ENCODE data around the gene SMAD6. TPM values are rescaled to one million over a fixed set of nuclear protein-coding genes. Genes with fewer than 3 reads are reported as not detected.
A peak's percentile ranks its signal among the peaks of the same experiment; 100 is the strongest.

SMAD6 gene
- total and polyA plus RNA-seq, 2 experiments from 2014 or later, result 1.6 to 15.7 TPM

DNA sequence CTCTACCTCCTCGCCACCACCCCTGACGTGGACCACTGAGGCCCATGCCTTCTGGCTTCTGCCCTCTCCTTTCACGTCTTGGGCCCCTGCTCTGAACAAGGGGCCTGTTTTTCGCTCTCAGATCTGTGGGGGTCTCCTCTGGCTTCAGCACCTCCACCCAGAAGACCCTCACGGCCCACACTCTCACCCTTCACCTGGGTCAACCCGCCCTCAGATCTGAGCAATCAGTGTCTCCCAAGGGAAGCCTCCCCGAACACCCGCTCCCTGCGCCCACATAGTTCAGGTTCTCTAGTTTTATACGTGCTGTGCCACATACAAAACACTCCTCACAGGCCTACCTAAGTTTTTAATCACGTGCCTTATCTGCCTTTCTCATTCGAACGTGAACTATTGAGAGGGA, 48.2 kb upstream of the SMAD6 start:
- no peaks in the 10 kb centered on the region for H3K79me2 ChIP-seq (replicated peaks; ENCODE audit: insufficient read depth)
- no peaks in the 10 kb centered on the region for H3K36me3 ChIP-seq (ENCODE audit: insufficient read depth)
- no peak overlapping the region for H3K4me3 ChIP-seq
- Mint-ChIP-seq H3K27me3 (ENCODE audit: insufficient read depth, low read depth, poor library complexity) (peaks cover 31% of the 10 kb centered on the region), H3K4me3 (peak overlapping the region; percentile 20; the same call in 1 of the 3 replicates), H3K27ac (no peak overlapping the region; the same call in 1 of the 2 replicates), H3K4me1 (peaks cover 51% of the 10 kb centered on the region), H3K36me3 (ENCODE audit: low read depth) (no peaks in the 10 kb centered on the region), H3K9me3 (no peaks in the 10 kb centered on the region)
- no peak for DNase-seq (ENCODE audit: low spot score)
- H3K27me3 ChIP-seq (ENCODE audit: insufficient read depth), result no peaks in the 10 kb centered on the region
- H3K9me2 ChIP-seq (ENCODE audit: insufficient read depth), result no peaks in the 10 kb centered on the region
- peaks cover 47% of the 10 kb centered on the region for H3K4me1 ChIP-seq (ENCODE audit: insufficient read depth)
- H3F3A ChIP-seq (replicated peaks; ENCODE audit: low read depth), result peaks cover 7% of the 10 kb centered on the region; the same call in 1 of the 2 replicates
- H3K4me2 ChIP-seq, result no peak overlapping the region
- peak overlapping the region; percentile 83 for H2AFZ ChIP-seq
- no peak for TF ChIP-seq ZNF331 (CRISPR knock-in tag; IDR thresholded peaks at IDR 0.05; ENCODE audit: low read depth)
- TF ChIP-seq CREB1 (CRISPR knock-in tag; IDR thresholded peaks at IDR 0.05; ENCODE audit: low read depth), result no peak
- TF ChIP-seq, protein P1, sequence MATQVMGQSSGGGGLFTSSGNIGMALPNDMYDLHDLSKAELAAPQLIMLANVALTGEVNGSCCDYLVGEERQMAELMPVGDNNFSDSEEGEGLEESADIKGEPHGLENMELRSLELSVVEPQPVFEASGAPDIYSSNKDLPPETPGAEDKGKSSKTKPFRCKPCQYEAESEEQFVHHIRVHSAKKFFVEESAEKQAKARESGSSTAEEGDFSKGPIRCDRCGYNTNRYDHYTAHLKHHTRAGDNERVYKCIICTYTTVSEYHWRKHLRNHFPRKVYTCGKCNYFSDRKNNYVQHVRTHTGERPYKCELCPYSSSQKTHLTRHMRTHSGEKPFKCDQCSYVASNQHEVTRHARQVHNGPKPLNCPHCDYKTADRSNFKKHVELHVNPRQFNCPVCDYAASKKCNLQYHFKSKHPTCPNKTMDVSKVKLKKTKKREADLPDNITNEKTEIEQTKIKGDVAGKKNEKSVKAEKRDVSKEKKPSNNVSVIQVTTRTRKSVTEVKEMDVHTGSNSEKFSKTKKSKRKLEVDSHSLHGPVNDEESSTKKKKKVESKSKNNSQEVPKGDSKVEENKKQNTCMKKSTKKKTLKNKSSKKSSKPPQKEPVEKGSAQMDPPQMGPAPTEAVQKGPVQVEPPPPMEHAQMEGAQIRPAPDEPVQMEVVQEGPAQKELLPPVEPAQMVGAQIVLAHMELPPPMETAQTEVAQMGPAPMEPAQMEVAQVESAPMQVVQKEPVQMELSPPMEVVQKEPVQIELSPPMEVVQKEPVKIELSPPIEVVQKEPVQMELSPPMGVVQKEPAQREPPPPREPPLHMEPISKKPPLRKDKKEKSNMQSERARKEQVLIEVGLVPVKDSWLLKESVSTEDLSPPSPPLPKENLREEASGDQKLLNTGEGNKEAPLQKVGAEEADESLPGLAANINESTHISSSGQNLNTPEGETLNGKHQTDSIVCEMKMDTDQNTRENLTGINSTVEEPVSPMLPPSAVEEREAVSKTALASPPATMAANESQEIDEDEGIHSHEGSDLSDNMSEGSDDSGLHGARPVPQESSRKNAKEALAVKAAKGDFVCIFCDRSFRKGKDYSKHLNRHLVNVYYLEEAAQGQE (IDR thresholded peaks at IDR 0.05; ENCODE audit: unreplicated experiment), result no peak
- no peak for TF ChIP-seq ZNF114 (CRISPR knock-in tag; IDR thresholded peaks at IDR 0.05)
- no peak for TF ChIP-seq JUNB (IDR thresholded peaks at IDR 0.05; ENCODE audit: unreplicated experiment)
- TF ChIP-seq EZH2phosphoT487 (IDR thresholded peaks at IDR 0.05; ENCODE audit: unreplicated experiment), result no peak
- TF ChIP-seq, protein P2, sequence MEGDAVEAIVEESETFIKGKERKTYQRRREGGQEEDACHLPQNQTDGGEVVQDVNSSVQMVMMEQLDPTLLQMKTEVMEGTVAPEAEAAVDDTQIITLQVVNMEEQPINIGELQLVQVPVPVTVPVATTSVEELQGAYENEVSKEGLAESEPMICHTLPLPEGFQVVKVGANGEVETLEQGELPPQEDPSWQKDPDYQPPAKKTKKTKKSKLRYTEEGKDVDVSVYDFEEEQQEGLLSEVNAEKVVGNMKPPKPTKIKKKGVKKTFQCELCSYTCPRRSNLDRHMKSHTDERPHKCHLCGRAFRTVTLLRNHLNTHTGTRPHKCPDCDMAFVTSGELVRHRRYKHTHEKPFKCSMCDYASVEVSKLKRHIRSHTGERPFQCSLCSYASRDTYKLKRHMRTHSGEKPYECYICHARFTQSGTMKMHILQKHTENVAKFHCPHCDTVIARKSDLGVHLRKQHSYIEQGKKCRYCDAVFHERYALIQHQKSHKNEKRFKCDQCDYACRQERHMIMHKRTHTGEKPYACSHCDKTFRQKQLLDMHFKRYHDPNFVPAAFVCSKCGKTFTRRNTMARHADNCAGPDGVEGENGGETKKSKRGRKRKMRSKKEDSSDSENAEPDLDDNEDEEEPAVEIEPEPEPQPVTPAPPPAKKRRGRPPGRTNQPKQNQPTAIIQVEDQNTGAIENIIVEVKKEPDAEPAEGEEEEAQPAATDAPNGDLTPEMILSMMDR (conservative IDR thresholded peaks at IDR 0.05; ENCODE audit: low read depth in 2 of 2), result no peak
- TF ChIP-seq POLR2AphosphoS5 (IDR thresholded peaks at IDR 0.05; ENCODE audit: low read depth), result no peak
- TF ChIP-seq STAT1 (IDR thresholded peaks at IDR 0.05; ENCODE audit: unreplicated experiment), result no peak
- TF ChIP-seq, protein P3, sequence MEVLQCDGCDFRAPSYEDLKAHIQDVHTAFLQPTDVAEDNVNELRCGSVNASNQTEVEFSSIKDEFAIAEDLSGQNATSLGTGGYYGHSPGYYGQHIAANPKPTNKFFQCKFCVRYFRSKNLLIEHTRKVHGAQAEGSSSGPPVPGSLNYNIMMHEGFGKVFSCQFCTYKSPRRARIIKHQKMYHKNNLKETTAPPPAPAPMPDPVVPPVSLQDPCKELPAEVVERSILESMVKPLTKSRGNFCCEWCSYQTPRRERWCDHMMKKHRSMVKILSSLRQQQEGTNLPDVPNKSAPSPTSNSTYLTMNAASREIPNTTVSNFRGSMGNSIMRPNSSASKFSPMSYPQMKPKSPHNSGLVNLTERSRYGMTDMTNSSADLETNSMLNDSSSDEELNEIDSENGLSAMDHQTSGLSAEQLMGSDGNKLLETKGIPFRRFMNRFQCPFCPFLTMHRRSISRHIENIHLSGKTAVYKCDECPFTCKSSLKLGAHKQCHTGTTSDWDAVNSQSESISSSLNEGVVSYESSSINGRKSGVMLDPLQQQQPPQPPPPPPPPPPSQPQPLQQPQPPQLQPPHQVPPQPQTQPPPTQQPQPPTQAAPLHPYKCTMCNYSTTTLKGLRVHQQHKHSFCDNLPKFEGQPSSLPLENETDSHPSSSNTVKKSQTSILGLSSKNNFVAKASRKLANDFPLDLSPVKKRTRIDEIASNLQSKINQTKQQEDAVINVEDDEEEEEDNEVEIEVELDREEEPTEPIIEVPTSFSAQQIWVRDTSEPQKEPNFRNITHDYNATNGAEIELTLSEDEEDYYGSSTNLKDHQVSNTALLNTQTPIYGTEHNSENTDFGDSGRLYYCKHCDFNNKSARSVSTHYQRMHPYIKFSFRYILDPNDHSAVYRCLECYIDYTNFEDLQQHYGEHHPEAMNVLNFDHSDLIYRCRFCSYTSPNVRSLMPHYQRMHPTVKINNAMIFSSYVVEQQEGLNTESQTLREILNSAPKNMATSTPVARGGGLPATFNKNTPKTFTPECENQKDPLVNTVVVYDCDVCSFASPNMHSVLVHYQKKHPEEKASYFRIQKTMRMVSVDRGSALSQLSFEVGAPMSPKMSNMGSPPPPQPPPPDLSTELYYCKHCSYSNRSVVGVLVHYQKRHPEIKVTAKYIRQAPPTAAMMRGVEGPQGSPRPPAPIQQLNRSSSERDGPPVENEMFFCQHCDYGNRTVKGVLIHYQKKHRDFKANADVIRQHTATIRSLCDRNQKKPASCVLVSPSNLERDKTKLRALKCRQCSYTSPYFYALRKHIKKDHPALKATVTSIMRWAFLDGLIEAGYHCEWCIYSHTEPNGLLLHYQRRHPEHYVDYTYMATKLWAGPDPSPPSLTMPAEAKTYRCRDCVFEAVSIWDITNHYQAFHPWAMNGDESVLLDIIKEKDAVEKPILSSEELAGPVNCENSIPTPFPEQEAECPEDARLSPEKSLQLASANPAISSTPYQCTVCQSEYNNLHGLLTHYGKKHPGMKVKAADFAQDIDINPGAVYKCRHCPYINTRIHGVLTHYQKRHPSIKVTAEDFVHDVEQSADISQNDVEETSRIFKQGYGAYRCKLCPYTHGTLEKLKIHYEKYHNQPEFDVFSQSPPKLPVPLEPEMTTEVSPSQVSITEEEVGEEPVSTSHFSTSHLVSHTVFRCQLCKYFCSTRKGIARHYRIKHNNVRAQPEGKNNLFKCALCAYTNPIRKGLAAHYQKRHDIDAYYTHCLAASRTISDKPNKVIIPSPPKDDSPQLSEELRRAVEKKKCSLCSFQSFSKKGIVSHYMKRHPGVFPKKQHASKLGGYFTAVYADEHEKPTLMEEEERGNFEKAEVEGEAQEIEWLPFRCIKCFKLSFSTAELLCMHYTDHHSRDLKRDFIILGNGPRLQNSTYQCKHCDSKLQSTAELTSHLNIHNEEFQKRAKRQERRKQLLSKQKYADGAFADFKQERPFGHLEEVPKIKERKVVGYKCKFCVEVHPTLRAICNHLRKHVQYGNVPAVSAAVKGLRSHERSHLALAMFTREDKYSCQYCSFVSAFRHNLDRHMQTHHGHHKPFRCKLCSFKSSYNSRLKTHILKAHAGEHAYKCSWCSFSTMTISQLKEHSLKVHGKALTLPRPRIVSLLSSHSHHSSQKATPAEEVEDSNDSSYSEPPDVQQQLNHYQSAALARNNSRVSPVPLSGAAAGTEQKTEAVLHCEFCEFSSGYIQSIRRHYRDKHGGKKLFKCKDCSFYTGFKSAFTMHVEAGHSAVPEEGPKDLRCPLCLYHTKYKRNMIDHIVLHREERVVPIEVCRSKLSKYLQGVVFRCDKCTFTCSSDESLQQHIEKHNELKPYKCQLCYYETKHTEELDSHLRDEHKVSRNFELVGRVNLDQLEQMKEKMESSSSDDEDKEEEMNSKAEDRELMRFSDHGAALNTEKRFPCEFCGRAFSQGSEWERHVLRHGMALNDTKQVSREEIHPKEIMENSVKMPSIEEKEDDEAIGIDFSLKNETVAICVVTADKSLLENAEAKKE (CRISPR knock-in tag; IDR thresholded peaks at IDR 0.05), result no peak
- TF ChIP-seq, protein P4, sequence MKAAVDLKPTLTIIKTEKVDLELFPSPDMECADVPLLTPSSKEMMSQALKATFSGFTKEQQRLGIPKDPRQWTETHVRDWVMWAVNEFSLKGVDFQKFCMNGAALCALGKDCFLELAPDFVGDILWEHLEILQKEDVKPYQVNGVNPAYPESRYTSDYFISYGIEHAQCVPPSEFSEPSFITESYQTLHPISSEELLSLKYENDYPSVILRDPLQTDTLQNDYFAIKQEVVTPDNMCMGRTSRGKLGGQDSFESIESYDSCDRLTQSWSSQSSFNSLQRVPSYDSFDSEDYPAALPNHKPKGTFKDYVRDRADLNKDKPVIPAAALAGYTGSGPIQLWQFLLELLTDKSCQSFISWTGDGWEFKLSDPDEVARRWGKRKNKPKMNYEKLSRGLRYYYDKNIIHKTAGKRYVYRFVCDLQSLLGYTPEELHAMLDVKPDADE (IDR thresholded peaks at IDR 0.05), result no peak
- no peak for TF ChIP-seq EZH2 (IDR thresholded peaks at IDR 0.05; ENCODE audit: low read depth, unreplicated experiment)
- TF ChIP-seq NANOG (IDR thresholded peaks at IDR 0.05; ENCODE audit: borderline replicate concordance), result no peak
- ATAC-seq, result no peak
- no peak overlapping the region for H3K27ac ChIP-seq (ENCODE audit: low read depth)
- no peaks in the 10 kb centered on the region for H4K20me1 ChIP-seq (replicated peaks; ENCODE audit: insufficient read depth)
